ENCODE results near the gene PSMD9.

- TF ChIP-seq CTCF (IDR thresholded peaks at IDR 0.05; ENCODE audit: insufficient read depth, low read length, poor library complexity, severe bottlenecking): peak; percentile 73
- TF ChIP-seq EZH2phosphoT487 (conservative IDR thresholded peaks at IDR 0.05; ENCODE audit: low read length): no peak
Observed at GRCh38 chr12:121917950-121918678, 29.5 kb downstream of the PSMD9 start, which contains the start of gene CFAP251.

Data from SU-DHL-6 (cell line).